ENCODE measurements around the gene DLK2.
A peak's percentile ranks its signal among the peaks of the same experiment; 100 is the strongest.
"Not testable (repeated sequence)": the region's sequence is repeated elsewhere in the genome, so short reads cannot be mapped to it uniquely, and the experiment has no call there.

DLK2 gene, protein sequence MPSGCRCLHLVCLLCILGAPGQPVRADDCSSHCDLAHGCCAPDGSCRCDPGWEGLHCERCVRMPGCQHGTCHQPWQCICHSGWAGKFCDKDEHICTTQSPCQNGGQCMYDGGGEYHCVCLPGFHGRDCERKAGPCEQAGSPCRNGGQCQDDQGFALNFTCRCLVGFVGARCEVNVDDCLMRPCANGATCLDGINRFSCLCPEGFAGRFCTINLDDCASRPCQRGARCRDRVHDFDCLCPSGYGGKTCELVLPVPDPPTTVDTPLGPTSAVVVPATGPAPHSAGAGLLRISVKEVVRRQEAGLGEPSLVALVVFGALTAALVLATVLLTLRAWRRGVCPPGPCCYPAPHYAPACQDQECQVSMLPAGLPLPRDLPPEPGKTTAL

DNA sequence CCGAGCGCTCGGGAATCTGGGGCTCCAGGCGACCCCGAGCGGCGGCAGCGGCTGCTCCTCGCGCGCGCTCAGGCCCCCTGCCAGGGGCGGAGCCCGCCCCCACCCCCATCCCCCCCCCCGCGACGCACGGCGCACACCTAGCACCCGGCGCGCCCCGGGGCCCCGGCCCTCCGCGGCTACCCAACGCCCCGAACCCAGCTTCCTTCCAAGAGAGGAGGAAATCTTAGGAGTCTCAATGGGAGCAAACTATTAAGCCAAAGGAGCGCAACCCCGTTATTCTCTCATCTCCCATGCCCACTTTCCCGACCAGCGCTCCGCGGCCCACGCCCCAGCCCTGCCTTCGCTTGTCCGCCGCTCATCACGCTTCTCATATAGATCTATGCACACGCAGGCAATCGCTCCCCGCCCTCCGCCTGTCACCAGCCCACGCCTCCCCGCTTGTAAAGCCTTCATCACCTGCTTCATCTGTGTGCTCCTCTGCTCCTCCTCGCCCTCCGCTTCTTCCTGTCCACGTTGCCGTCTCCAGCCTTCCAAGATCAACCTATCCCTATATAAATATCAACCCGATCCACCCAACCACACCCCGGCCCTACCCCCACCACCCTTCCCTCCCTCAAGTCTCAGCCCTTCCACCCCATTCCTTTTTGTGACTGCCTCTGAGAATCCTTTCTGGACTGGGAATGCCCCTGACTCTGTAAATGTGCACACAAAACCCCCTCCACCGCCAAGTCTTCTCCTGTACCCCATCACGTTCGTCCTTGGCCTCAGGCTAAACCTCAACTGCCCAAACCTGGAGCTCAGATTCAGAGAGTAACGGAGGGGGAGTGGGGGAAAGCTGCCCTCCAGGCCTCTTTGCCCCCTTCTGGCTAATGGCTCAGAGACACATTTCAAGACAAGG is at the start of gene DLK2:
Gene DLK2 (minus strand): TSS at position 18 of the 898 bp plus-strand sequence. CDS start 723 bp downstream, outside the sequence.
- DNase-seq (ENCODE audit: low read depth in 2 of 2), result peak; percentile 9 to 42

DNA sequence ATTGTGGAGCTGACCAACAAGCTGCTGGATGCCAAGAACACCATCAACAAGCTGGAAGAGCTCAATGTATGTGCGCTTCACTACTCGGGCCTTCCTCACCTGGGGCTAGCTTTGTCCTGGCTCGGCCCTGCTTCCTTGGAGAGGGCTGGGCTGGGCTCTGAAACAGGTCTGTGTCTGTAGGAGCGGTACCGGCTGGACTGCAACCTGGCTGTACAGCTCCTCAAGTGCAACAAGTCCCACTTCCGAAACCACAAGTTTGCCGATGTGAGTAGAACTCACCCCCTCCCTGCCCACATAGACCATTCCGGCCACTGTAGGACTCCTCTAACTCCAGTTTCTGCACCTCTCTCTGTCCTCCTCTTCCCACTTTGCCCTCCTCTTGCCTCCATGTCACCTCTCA is 48.1 kb upstream of the DLK2 start:
- DNase-seq (ENCODE audit: low read depth in 2 of 2), result no peak

DNA sequence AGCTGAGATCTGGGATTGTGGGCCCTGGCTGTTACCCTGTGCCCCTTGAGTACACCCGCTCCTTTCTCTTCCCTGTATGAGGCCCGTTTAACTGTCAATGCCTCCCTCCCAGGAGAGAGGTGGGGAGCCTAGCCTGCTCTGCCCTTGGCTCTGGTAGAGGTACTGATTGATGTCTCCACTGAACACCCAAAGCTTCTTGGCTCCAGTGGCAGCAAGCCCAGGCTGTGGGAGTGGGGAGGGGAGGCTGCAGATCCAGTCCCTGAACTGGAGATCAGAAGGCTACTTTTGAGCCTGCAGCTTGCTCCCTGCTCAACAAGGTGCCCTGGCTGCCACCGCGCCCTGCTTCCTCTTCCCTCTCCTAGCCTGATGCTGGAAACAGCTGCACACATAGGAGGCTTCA is 47.3 kb upstream of the DLK2 start:
- DNase-seq (ENCODE audit: low read depth in 2 of 2), result no peak

DNA sequence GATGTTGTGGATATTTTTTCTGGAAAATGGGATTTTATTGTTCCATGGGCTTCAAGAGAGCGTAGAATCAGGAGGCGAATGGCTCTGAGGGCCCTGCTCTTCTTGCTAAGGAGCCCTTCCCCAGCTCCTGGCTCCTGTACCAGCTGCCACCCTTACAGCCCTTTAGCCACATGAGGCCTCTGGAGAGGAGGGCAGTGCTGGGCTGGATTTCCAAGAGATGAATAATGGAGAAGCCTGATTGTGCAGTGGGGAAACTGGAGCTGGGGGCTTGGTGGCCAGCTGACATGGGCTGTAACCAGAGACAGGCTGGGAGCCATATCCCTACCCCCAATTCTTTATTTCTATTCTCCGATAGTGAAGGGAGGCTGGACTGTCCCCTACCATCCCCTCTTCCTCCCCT is 45.6 kb upstream of the DLK2 start:
- no peak for DNase-seq (ENCODE audit: low read depth in 2 of 2)

DNA sequence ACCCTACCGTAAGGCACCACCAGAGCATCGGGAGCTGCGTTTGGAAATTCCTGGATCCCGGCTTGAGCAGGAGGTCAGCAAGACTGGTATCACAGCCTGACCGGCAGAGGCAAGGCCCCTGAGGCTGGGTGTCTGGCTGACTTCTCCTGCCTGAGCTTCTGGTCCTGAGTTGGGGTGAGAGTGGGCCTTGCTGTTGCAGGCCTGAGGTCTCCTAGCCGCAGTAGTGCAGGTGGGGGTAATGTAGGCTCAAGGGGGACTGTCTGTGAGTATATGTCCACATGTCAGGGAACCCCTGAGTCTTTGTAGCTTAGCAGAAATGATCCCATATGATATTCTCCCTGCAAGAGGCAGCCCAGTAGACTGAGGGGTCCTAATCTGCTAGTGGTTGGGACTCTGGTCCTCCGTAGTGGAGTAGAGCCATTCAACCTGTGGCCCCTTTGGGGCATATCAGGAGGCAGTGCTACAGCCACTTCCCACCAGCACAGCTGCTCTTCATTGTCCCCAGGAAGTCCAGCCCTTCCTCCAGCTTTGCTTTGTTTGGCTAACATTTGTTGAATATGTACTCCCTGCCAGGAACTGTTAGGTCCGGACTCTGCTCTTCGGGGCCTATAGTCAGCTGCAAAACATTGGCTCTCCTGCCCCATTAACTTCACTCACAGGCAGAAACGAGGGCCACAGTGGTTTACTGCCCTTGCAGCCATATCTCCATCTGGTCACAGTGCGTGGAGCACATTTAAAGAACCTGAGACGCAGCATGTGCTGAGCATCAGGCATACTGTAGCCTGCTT is 43.9 kb upstream of the DLK2 start:
- no peak for DNase-seq (ENCODE audit: low read depth in 2 of 2)

DNA sequence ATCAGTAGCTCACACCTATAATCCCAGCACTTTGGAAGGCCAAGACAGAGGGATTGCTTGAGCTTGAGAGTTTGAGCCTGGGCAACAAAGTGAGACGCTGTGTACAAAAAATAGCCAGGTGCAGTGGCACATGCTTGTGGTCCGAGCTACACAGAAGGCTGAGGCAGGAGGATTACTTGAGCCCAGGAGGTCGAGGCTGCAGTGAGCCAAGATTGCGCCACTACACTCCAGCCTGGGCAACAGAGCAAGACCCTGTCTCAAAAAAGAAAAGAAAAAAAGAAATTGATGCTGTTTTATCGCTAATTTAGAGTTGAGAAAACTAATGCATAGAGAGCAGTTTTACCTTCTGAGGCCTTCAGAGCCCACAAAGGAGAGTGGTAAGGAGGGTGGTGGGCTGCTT is 42.9 kb upstream of the DLK2 start:
- DNase-seq (ENCODE audit: low read depth in 2 of 2), result not testable (repeated sequence)

DNA sequence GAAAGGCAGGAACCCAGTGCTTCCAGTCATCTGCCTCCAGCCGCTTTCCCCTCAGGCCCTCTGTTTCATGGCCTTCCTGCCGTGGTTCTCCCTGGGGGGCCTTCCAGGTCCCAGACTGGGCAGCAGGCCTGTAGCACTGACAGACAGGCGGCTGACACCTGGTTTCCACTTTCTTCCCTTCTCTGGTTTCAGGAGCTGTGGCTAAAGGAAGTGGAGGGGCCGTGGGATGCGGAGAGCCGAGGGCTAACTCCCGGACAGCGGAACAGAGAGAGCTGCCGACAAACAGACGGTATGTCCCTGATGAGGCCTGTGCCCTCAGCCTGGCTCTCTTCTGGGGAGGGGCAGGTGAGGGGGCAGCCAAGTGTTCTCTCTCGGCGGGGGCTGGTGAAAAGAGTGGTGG is 42.3 kb upstream of the DLK2 start:
- DNase-seq (ENCODE audit: low read depth in 2 of 2), result no peak

DNA sequence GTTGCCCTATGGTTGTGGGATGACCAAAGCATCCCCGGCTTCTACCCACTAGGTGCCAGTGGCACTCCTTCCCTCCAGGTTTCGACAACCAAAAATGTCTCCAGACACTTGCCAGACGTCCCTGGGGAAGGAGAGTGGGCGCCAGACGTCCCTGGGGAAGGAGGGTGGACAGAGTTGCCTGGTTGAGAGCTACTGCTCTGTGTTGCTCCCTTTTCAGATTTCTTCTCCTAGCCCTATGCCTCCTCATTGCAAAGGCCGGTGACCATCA is 41.7 kb upstream of the DLK2 start:
- DNase-seq (ENCODE audit: low read depth in 2 of 2), result no peak

DNA sequence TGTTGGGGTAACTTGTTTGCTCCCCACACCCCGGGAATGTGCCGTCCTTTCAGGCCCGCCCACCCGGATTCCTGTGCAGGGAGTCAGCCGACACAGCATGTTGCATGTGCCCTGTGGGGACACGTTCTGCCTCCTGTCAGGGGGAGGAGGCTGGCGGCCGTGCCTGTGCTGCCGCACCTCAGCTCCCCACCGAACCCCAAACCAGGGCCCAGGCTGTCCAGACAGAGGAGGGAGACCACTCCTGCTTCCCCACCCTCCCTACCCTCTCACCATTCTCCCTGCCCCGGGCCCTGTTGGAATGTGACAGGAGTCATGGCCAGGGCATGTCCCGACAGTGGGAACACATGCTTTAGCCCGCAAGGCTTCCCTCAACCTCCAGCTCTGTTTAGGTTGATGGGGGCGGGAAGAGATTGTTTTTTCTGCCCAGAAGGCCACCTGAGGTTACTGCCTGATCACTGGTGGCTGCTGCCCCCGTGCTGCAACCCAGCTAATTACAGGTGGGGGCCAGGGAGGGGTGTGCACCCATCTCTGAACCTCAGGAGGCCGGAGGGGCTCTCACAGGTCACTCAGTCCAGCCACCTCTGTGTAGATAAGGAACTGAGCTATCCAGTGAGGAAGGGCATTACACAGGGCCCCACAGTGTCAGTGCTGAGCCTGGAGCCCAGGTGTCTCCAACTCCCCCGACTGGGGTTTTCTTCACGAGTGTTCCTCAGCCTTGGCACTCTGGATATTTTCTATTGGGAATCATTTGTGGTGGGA is 41.2 kb upstream of the DLK2 start:
- no peak for DNase-seq (ENCODE audit: low read depth in 2 of 2)

DNA sequence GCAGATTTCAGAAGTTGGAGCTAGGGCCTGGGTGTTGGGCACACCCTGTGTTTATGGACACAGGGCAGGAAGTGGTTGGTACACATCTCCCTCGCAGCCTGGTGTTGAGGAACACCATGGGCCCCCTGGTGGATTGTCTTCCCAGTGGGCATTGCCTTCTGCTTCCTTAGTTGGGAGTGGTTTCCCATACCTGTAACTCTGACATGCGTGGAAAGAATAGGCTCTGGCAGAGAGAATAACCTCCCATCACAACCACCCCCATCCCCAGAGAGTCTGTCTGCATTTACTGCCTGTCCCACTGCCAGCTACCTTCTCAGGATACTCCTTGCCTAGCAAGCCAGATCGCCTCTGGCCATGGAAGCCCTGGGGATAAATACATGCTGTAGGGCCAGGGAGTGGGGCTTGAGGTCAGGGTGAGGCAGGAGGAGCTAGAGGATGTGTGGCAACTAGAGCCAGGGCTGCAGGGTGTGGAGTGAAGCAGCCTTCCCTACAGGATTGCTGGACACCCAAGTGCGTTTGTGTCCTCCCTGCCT is 40.1 kb upstream of the DLK2 start:
- DNase-seq (ENCODE audit: low read depth in 2 of 2), result no peak

DNA sequence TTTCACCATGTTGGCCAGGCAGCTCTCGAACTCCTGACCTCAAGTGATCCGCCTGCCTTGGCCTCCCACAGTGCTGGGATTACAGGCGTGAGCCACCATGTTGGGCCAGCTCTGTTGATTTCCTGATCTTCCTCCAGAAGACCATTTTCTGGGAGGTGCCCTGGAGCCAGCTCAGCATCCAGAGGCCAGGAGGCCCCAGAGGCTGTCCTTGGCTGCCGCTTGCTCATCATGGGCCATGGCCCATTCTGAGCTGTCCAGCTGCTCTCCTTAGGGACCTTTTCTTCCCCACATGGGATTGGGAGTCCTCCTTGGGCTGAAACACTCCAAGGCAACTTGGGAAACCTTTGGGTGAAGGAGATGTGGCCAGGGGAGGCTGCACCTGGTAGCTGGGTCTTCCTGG is 39.4 kb upstream of the DLK2 start:
- no peak for DNase-seq (ENCODE audit: low read depth in 2 of 2)

DNA sequence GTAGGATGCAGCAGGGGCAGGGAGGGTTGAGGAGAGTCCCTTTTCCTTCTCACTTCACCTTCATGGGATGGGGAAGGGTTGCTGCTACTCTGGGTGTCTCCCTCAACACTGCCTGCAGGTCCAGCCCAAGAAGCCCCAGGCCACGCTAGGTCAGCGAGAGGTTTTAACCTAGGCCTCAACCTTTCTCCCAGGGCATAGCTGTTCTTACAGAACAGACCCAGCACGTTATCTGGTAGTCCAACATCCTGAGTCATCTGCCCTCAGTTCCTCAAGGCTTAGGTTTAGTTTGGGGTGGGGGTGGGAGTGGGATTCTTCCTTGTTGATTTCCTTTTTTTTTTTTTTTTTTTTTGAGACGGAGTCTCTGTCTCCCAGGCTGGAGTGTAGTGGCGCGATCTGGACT is 39.0 kb upstream of the DLK2 start:
- DNase-seq (ENCODE audit: low read depth in 2 of 2), result no peak

DNA sequence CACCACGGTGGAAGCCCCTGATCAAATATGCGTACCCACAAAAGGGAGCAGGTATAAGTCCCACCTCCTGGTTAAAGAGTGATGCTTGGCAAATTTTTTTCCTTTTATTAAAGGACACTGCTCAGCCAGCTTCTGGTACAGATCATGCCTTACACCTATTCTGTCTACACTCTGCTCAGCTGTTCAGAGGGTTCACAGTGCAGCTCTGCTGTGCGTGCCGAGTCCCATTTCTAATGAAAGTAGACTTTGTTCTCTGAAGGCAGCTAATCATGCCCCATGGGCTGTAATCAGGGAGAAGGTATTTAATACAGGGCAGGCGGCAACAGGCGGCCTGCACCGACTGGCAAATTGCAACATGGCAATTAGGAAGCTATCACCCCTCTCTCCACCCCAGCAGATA is 38.5 kb upstream of the DLK2 start:
- DNase-seq (ENCODE audit: low read depth in 2 of 2), result no peak

DNA sequence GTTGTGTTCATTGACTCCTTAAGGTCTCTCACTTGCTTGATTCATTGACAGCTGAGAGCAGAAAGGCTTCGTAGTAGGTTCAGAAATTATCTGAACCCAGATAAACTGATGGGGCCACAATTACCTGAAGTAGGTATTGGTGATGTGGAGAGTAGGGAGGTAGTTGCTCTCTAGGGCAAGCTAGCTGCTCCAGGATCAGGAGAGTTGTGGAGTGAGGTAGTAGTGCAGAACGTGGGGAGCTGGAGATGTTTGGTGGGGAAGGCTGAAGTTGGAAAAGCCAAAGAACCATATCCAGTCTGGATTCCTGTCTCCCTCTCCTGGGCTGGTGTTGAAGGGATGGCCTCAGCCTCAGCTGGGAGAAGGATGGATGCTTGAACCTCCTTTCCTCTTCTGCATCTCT is 37.9 kb upstream of the DLK2 start:
- DNase-seq (ENCODE audit: low read depth in 2 of 2), result no peak

DNA sequence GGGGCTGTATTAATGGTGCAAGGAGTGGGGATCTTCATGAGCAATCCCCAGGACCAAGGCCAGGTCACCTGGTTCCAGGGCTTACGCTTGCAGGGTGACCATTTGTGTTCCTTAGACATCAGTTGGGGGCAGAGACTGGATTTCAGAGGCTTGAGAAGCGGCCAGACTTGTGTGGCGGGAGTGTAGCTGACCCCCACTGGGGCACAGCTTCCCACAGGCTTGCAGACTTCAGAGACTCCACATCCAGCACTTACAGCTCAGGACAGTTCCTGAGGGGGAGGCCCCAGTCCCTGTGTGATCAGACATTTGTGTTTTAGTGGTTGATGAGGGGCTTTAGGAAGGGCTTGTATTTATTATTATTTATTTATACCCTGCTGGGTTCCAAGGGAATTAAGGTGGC is 37.3 kb upstream of the DLK2 start:
- DNase-seq (ENCODE audit: low read depth in 2 of 2), result no peak

DNA sequence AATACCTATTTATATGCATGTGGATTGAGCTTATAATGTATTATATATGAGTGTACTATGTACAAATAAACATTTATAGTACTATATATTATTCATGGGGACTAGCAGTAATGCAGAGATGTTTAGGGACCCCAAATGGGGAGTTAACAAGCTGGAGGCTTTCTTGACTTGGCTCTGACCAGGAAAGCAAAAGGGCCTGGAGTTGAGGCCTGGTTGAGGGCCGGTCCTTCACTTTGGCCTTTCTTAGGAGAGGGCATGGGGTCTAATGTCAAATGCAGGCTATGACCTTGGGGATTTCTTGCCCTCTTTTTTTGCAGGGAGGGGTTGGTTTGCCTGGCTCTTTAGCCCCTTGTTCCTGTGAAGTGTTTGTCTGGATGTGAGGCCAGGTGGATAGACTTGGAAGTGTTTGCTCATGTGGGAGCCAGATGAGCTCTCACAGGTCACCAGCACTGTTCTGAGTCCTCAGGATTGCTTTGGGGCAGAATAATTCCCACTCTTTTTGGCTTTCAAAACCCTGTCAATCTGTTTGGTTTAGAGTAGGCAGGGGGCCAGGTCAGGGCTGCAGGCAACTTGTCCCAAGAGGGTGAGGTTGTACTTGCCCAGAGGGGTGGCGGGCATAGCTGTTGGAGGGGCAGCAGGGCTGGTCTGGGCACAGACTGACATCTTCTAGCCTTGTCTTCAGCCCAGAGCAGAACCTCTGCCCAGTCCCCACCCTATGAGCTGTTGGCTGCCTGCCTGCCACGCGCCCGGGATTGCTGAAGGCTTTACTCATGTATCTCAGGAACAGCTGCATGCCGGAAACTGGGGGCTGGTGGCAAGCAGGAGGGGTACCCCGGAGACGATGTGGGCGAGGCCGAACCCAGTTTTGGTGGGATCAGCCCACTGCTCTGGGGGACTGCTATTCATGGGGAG is 36.7 kb upstream of the DLK2 start:
- DNase-seq (ENCODE audit: low read depth in 2 of 2), result no peak

DNA sequence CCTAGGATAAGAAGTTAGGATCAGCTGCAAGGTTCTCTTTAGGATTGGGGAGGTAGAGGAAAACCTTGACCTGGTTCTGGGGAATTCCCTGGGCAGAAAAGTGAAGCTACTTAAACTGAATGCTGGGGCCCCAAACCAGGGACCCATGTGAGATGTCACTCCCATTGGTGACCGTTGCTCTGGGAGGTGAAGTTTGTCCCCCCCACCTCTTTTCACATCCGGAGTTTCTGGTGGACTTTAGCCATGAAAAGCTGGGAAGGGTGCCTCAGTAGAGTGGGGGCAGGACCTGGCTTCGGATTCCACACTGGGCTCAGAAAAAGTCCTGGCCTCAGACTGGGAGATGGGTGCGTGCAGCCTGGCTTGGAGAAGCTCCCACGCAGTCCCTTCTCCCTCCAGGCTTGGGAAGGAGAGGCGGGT is 35.2 kb upstream of the DLK2 start:
- DNase-seq (ENCODE audit: low read depth in 2 of 2), result no peak

DNA sequence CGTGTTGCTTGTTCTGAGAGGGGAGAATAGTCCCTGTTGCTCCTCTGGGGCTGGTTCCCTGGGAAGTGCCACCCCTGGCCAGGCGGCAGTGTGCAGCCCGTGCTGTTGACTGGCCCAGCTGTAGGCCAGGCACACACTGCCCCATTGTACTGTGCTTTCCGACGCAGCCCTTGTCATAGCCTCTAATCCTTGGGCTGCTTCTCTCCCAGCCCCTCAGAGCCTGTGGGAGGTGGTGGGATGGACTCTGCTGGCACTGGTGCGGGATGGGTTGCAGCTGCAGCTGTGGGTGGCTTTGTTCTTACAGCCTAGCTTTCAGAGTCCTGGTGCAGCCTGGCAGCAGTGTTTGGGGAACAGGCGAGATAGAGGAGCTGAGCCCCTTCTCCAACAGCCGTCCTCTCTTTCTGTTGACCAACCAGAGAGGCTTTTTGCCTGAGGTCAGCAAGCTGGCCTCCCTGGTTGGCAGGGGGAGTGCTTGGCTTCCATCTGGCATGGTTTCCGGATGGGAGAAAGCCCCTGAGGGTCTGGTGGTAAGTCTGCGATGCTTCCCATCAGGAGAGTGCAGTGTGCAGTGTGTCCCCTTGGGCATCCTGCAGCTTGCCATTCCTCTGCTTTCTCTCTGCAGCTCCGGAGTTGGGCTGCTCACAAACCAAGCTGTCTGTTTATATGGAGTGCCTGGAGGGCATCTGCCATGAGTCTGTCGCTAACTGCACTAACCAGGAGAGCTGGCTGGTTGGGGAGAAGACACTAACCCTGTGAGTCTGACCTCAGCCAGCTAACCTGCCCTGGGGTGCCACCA is 34.1 kb upstream of the DLK2 start:
- DNase-seq (ENCODE audit: low read depth in 2 of 2), result no peak

DNA sequence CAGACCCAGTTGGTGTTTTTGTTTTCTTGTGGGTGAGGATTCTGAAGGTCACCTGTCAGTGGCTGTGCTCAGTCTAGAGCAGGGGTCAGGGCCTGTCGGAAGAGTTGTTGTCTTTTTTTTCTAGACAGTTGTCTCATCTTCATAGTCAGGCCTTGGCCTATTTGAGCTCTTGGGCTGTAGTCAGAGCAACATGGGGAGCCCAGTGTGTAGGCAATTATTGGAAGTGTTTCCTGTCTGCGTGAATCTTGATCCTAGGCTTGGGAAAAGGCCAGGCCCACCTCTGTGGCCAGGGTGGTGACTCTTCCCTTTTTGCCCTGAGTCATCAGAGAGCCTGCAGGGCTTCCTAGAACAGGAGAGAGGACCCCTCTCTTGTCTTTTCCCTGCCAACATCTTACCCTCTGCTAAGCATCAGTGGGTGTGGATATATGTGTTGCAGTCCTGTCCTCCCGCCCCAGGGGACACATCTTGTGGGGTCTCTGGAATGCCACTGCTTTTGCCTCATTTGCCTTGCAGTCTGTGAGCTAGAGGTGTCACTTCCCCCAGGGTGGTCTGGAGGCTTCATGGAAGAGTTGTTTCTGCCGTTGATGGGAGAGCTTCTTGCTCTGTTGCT is 33.4 kb upstream of the DLK2 start:
- DNase-seq (ENCODE audit: low read depth in 2 of 2), result no peak

Measured in stimulated activated CD8-positive, alpha-beta memory T cell treated with anti-CD3 and anti-CD28 coated beads, Interleukin-2, amount 100 ng/mL, for 48 hours (primary cell).